Endothelial cell of umbilical vein (primary cell): ENCODE data around the gene SULT4A1.

Source experiments
- CTCF ChIP-seq, 2 donors: IDR thresholded peaks; 1 replicate in 1 of 2; 2 replicates in 1 of 2; pipeline ENCODE4 v1.5.1; 2011; ENCODE audit warnings: low read length in 2 of 2, mild to moderate bottlenecking in 2 of 2, moderate library complexity in 2 of 2, control low read depth in 1 of 2, inconsistent platforms in 1 of 2, low read depth in 1 of 2; ENCODE audit not compliant: insufficient read depth in 1 of 2; ENCODE audit errors: extremely low read depth in 1 of 2
- FOS ChIP-seq: IDR thresholded peaks from 2 replicates; pipeline ENCODE4 v1.6.1; 2011; ENCODE audit warnings: mild to moderate bottlenecking, low read length, moderate library complexity, borderline replicate concordance; ENCODE audit not compliant: insufficient read depth
- POLR2A ChIP-seq: IDR thresholded peaks from 2 replicates; pipeline ENCODE4 v1.6.1; 2012; ENCODE audit warnings: low read depth, mild to moderate bottlenecking, control low read depth, low read length
- POLR2AphosphoS5 ChIP-seq: IDR thresholded peaks from 2 replicates; pipeline ENCODE4 v1.6.1; 2012; ENCODE audit warnings: low read depth, mild to moderate bottlenecking, control low read depth, low read length, moderate library complexity; ENCODE audit not compliant: insufficient read depth
- TF ChIP-seq, protein P1 (sequence below): IDR thresholded peaks from 2 replicates; pipeline ENCODE4 v1.6.1; 2011; ENCODE audit not compliant: insufficient read depth, insufficient read length

- TF ChIP-seq CTCF (IDR thresholded peaks at IDR 0.05; ENCODE audit: extremely low read depth in 1 of 2, insufficient read depth in 1 of 2, low read depth in 1 of 2, low read length in 2 of 2) (no peak), POLR2AphosphoS5 (no peak), POLR2A (no peak), FOS (no peak)
- TF ChIP-seq, protein P1, sequence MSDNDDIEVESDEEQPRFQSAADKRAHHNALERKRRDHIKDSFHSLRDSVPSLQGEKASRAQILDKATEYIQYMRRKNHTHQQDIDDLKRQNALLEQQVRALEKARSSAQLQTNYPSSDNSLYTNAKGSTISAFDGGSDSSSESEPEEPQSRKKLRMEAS = no peak
Measured at GRCh38 chr22:43885319-43885671, 23.0 kb upstream of the SULT4A1 start.
